H9 (cell line): ENCODE results near the gene IDUA. TPM values are rescaled to one million over a fixed set of nuclear protein-coding genes. Genes with fewer than 3 reads are reported as not detected.
A peak's percentile ranks its signal among the peaks of the same experiment; 100 is the strongest.

Experiments
- DNase-seq: peaks from one replicate; pipeline ENCODE4 v3.0.0-alpha.2; 2017
- H2AFZ ChIP-seq: one replicate; pipeline ENCODE4 v1.6.1; 2013; ENCODE audit warnings: mild to moderate bottlenecking, low read length, control low read depth, moderate library complexity
- H2AK5ac ChIP-seq: 2 replicates; pipeline ENCODE4 v1.6.1; 2013; ENCODE audit warnings: low read length, control low read depth, mixed read lengths; ENCODE audit not compliant: insufficient read length
- H2BK120ac ChIP-seq: one replicate; pipeline ENCODE4 v1.6.1; 2013; ENCODE audit warnings: low read depth, mild to moderate bottlenecking, low read length, control low read depth, inconsistent platforms; ENCODE audit not compliant: poor library complexity, severe bottlenecking
- H2BK12ac ChIP-seq: 2 replicates; pipeline ENCODE4 v1.6.1; 2013; ENCODE audit warnings: low read length, control low read depth, mixed read lengths, low read depth; ENCODE audit not compliant: insufficient read length
- H2BK15ac ChIP-seq: 2 replicates; pipeline ENCODE4 v1.6.1; 2013; ENCODE audit warnings: low read depth, low read length, control low read depth
- H2BK20ac ChIP-seq: one replicate; pipeline ENCODE4 v1.6.1; 2013; ENCODE audit warnings: low read depth, mild to moderate bottlenecking, low read length, control low read depth, inconsistent platforms; ENCODE audit not compliant: poor library complexity, severe bottlenecking
- H2BK5ac ChIP-seq: 2 replicates; pipeline ENCODE4 v1.6.1; 2013; ENCODE audit warnings: low read length, control low read depth, mixed read lengths; ENCODE audit not compliant: insufficient read length
- H3K14ac ChIP-seq: 2 replicates; pipeline ENCODE4 v1.6.1; 2013; ENCODE audit warnings: low read length, control low read depth; ENCODE audit not compliant: insufficient read depth
- H3K18ac ChIP-seq: 2 replicates; pipeline ENCODE4 v1.6.1; 2013; ENCODE audit warnings: low read depth, mild to moderate bottlenecking, mixed read lengths, low read length, control low read depth; ENCODE audit not compliant: insufficient read length
- H3K23ac ChIP-seq: 2 replicates; pipeline ENCODE4 v1.6.1; 2013; ENCODE audit warnings: low read length, control low read depth, mixed read lengths, low read depth; ENCODE audit not compliant: insufficient read length
- H3K23me2 ChIP-seq: 2 replicates; pipeline ENCODE4 v1.6.1; 2013; ENCODE audit warnings: low read depth, mild to moderate bottlenecking, mixed read lengths, low read length, control low read depth; ENCODE audit not compliant: insufficient read length, poor library complexity, severe bottlenecking
- H3K27ac ChIP-seq: 2 replicates; pipeline ENCODE4 v1.5.1; 2013; ENCODE audit warnings: low read length, control low read depth, mixed read lengths, low read depth; ENCODE audit not compliant: insufficient read length
- H3K27me3 ChIP-seq: 2 replicates; pipeline ENCODE4 v1.6.1; 2013; ENCODE audit warnings: low read length, control low read depth, inconsistent platforms; ENCODE audit not compliant: insufficient read depth
- H3K4ac ChIP-seq: 2 replicates; pipeline ENCODE4 v1.6.1; 2013; ENCODE audit warnings: low read depth, mild to moderate bottlenecking, control low read depth, inconsistent platforms, low read length, moderate library complexity
- H3K4me1 ChIP-seq: 2 replicates; pipeline ENCODE4 v1.6.1; 2013; ENCODE audit warnings: low read length, control low read depth, inconsistent platforms; ENCODE audit not compliant: insufficient read depth
- H3K4me2 ChIP-seq: 2 replicates; pipeline ENCODE4 v1.6.1; 2013; ENCODE audit warnings: low read length, control low read depth, mixed read lengths; ENCODE audit not compliant: insufficient read length, insufficient read depth
- H3K56ac ChIP-seq: 2 replicates; pipeline ENCODE4 v1.6.1; 2013; ENCODE audit warnings: low read depth, mild to moderate bottlenecking, mixed read lengths, low read length, control low read depth; ENCODE audit not compliant: insufficient read length
- H3K79me1 ChIP-seq: 2 replicates; pipeline ENCODE4 v1.6.1; 2013; ENCODE audit warnings: low read depth, mild to moderate bottlenecking, moderate library complexity, low read length, control low read depth, inconsistent platforms; ENCODE audit not compliant: insufficient read depth, poor library complexity, severe bottlenecking
- H3K79me2 ChIP-seq: 2 replicates; pipeline ENCODE4 v1.6.1; 2013; ENCODE audit warnings: low read length, control low read depth, inconsistent platforms; ENCODE audit not compliant: insufficient read depth
- H3K9ac ChIP-seq: 2 replicates; pipeline ENCODE4 v1.6.1; 2013; ENCODE audit warnings: low read length, control low read depth, mixed read lengths; ENCODE audit not compliant: insufficient read length; ENCODE audit errors: extremely low read depth
- H3K9me3 ChIP-seq: one replicate; pipeline ENCODE4 v1.6.1; 2013; ENCODE audit warnings: low read depth, low read length, inconsistent platforms; ENCODE audit not compliant: control insufficient read depth
- H3T11ph ChIP-seq: one replicate; pipeline ENCODE4 v1.6.1; 2013; ENCODE audit warnings: mild to moderate bottlenecking, low read length, control low read depth, inconsistent platforms
- H4K20me1 ChIP-seq: one replicate; pipeline ENCODE4 v1.6.1; 2013; ENCODE audit not compliant: control insufficient read depth, insufficient read length, insufficient read depth
- H4K5ac ChIP-seq: 2 replicates; pipeline ENCODE4 v1.6.1; 2013; ENCODE audit warnings: low read depth, mild to moderate bottlenecking, mixed read lengths, low read length, control low read depth; ENCODE audit not compliant: insufficient read length
- H4K8ac ChIP-seq: replicated peaks from 2 replicates; pipeline ENCODE4 v1.6.1; 2013; ENCODE audit warnings: low read length, control low read depth, mixed read lengths, low read depth; ENCODE audit not compliant: insufficient read length
- H4K91ac ChIP-seq: 2 replicates; pipeline ENCODE4 v1.6.1; 2013; ENCODE audit warnings: low read depth, mild to moderate bottlenecking, moderate library complexity, mixed read lengths, low read length, control low read depth; ENCODE audit not compliant: insufficient read length
- H3K27ac Mint-ChIP-seq, 3 experiments: 2 replicates in 2 of 3; 3 replicates in 1 of 3; pipeline ENCODE4 v1.8.0; 2020 to 2021; ENCODE audit warnings: mixed read lengths in 3 of 3, mild to moderate bottlenecking in 1 of 3, moderate library complexity in 1 of 3
- H3K27me3 Mint-ChIP-seq: 2 replicates; pipeline ENCODE4 v1.8.0; 2021; ENCODE audit warnings: low read depth, mild to moderate bottlenecking, moderate library complexity, mixed read lengths
- H3K36me3 Mint-ChIP-seq, 3 experiments: 2 replicates in 2 of 3; 3 replicates in 1 of 3; pipeline ENCODE4 v1.8.0; 2020 to 2021; ENCODE audit warnings: low read depth in 3 of 3, mixed read lengths in 3 of 3; ENCODE audit not compliant: insufficient read depth in 1 of 3
- H3K4me1 Mint-ChIP-seq, 2 experiments: 2 replicates each; pipeline ENCODE4 v1.8.0; 2020; ENCODE audit warnings: mixed read lengths in 2 of 2
- H3K4me3 Mint-ChIP-seq, 2 experiments: 2 replicates in 1 of 2; 3 replicates in 1 of 2; pipeline ENCODE4 v1.8.0; 2020 to 2021; ENCODE audit warnings: mild to moderate bottlenecking in 2 of 2, mixed read lengths in 2 of 2, moderate library complexity in 1 of 2
- H3K9me3 Mint-ChIP-seq, 2 experiments: 2 replicates in 1 of 2; 3 replicates in 1 of 2; pipeline ENCODE4 v1.8.0; 2020; ENCODE audit warnings: mild to moderate bottlenecking in 2 of 2, mixed read lengths in 2 of 2, moderate library complexity in 1 of 2
- CTCF ChIP-seq: fragments of 200-600 bp; sonication (generic); conservative IDR thresholded peaks from 3 replicates; pipeline ENCODE4 v1.8.0; 2021; ENCODE audit warnings: antibody characterized with exemption, mild to moderate bottlenecking
- WGBS: extraction: QIAGEN DNeasy Blood & Tissue Kit; methylation state at CpG from one replicate; pipeline ENCODE4 v1.1.7; 2013; ENCODE audit warnings: missing lambda C conversion rate, low lambda C conversion rate, mixed read lengths; ENCODE audit not compliant: insufficient read length; ENCODE audit errors: extremely low coverage; 5-methylcytosine and 5-hydroxymethylcytosine counted together
- total RNA-seq: library from RNA; stranded (reverse); gene quantifications from 2 replicates; pipeline ENCODE4 v1.2.1, GENCODE V29; 2021

IDUA gene
- total RNA-seq, 1 experiment from 2014 or later = 14.5 TPM

- H2AK5ac ChIP-seq = no peak overlapping the region
- H4K5ac ChIP-seq = no peak overlapping the region
- H3K79me2 ChIP-seq = no peaks in the 10 kb centered on the region
- no CpG with 5 or more reads among the region's 40 CpGs for WGBS
- H2BK5ac ChIP-seq = no peak overlapping the region
- H2AFZ ChIP-seq = no peak overlapping the region
- Mint-ChIP-seq H3K36me3 (peaks cover 0 to 2% (median 0%) of the 10 kb centered on the region in 3 experiments; a peak in 2 of 7 replicates), H3K4me1 (peaks cover 3 to 5% of the 10 kb centered on the region in 2 experiments; a peak in 1 of 4 replicates), H3K4me3 (no peak overlapping the region), H3K27me3 (peaks cover 67% of the 10 kb centered on the region), H3K27ac (no peak overlapping the region), H3K9me3 (peaks cover 0 to 5% of the 10 kb centered on the region in 2 experiments; a peak in 3 of 5 replicates)
- no peaks in the 10 kb centered on the region for H3K4me1 ChIP-seq
- no peak overlapping the region for H3K27ac ChIP-seq
- no peak overlapping the region for H3K4ac ChIP-seq
- peak; percentile 84 for TF ChIP-seq CTCF
- no peak overlapping the region for H3K18ac ChIP-seq
- no peak overlapping the region for H3K4me2 ChIP-seq
- H3K27me3 ChIP-seq = no peaks in the 10 kb centered on the region; the same call in 1 of the 2 replicates
- H3K9ac ChIP-seq = no peak overlapping the region
- no peak overlapping the region for H2BK120ac ChIP-seq
- H2BK12ac ChIP-seq = no peak overlapping the region
- no peak overlapping the region for H3K23ac ChIP-seq
- no peak overlapping the region for H2BK15ac ChIP-seq
- H3K14ac ChIP-seq = no peak overlapping the region
- H3K23me2 ChIP-seq = no peaks in the 10 kb centered on the region
- no peaks in the 10 kb centered on the region for H3K9me3 ChIP-seq
- peak; percentile 76 for DNase-seq
- H4K20me1 ChIP-seq = no peaks in the 10 kb centered on the region
- H2BK20ac ChIP-seq = no peak overlapping the region
- no peaks in the 10 kb centered on the region for H3K79me1 ChIP-seq
- no peak overlapping the region for H4K91ac ChIP-seq
- no peak overlapping the region for H3K56ac ChIP-seq
- no peak overlapping the region for H4K8ac ChIP-seq
- no peak overlapping the region for H3T11ph ChIP-seq
Measured at GRCh38 chr4:1050486-1051213, 63.8 kb downstream of the IDUA start.
